G401 (cell line): ENCODE data around the gene AK9. TPM values are rescaled to one million over a fixed set of nuclear protein-coding genes. Genes with fewer than 3 reads are reported as not detected.

Experiments
- DNase-seq: peaks from one replicate; pipeline ENCODE4 v3.0.0-alpha.2; 2015; ENCODE audit warnings: low spot score
- in situ Hi-C: cut with HindIII; loops from 2 replicates; pipeline ENCODE4 v1.10.0; 2016; ENCODE audit warnings: low sequenced_read_pairs, mixed read lengths
- total RNA-seq: library from RNA; depleted of rRNA; stranded (reverse); fragments of >200 nt; shearing (Covaris generic); gene quantifications from 2 replicates; pipeline ENCODE4 v1.2.3, GENCODE V29; 2014

Gene AK9
- total RNA-seq, 1 experiment from 2014 or later = 1.2 TPM

GRCh38 chr6:109491207-109491938 is 199.6 kb downstream of the AK9 start:
- DNase-seq = no peak

GRCh38 chr6:109490713-109491112 is 200.3 kb downstream of the AK9 start:
- in situ Hi-C loops = no loop called here

More at GRCh38 chr6:109491207-109491938, 199.6 kb downstream of the AK9 start:
- in situ Hi-C loops = no loop called here

GRCh38 chr6:109488001-109488400 is 203.0 kb downstream of the AK9 start:
- no peak for DNase-seq
- in situ Hi-C loops = no loop called here

More at GRCh38 chr6:109490713-109491112, 200.3 kb downstream of the AK9 start:
- DNase-seq = no peak

GRCh38 chr6:109486068-109486467 is 204.9 kb downstream of the AK9 start:
- in situ Hi-C loops = no loop called here
- no peak for DNase-seq

GRCh38 chr6:109485266-109485935 is 205.6 kb downstream of the AK9 start:
- DNase-seq = no peak
- in situ Hi-C loops = no loop called here

GRCh38 chr6:109484122-109484521 is 206.9 kb downstream of the AK9 start:
- DNase-seq = peak; percentile 29
- in situ Hi-C loops = no loop called here

GRCh38 chr6:109483735-109484057 is 207.3 kb downstream of the AK9 start:
- in situ Hi-C loops = no loop called here
- peak; percentile 34 for DNase-seq

GRCh38 chr6:109482905-109483734 is 207.9 kb downstream of the AK9 start, which contains the start of gene ZBTB24:
TSS of gene ZBTB24 (minus strand) at chr6:109483219. CDS start at chr6:109482026, 1,193 bp downstream.
- peak; percentile 89 for DNase-seq
- in situ Hi-C loops = no loop called here

GRCh38 chr6:109480993-109481480 is 210.0 kb downstream of the AK9 start:
- DNase-seq = no peak
- in situ Hi-C loops = no loop called here

- no peak for DNase-seq
- in situ Hi-C loops = no loop called here
These were observed 212.0 kb downstream of the AK9 start for GRCh38 chr6:109478841-109479624.

- in situ Hi-C loops = no loop called here
- no peak for DNase-seq
These were observed 212.7 kb downstream of the AK9 start for GRCh38 chr6:109478222-109478805.

GRCh38 chr6:109477725-109478124 is 213.3 kb downstream of the AK9 start:
- no peak for DNase-seq
- in situ Hi-C loops = no loop called here

GRCh38 chr6:109477184-109477583 is 213.8 kb downstream of the AK9 start:
- DNase-seq = no peak
- in situ Hi-C loops = no loop called here

GRCh38 chr6:109475625-109476024 is 215.4 kb downstream of the AK9 start:
- in situ Hi-C loops = no loop called here
- no peak for DNase-seq

- in situ Hi-C loops = no loop called here
- no peak for DNase-seq
These were observed 216.0 kb downstream of the AK9 start for GRCh38 chr6:109474995-109475394.

GRCh38 chr6:109473120-109473519 is 217.9 kb downstream of the AK9 start:
- no peak for DNase-seq
- in situ Hi-C loops = no loop called here

- no peak for DNase-seq
- in situ Hi-C loops = no loop called here
These were observed 218.6 kb downstream of the AK9 start for GRCh38 chr6:109472132-109472995.
